Astrocyte (in vitro differentiated cells and primary cell): ENCODE measurements around the gene LAMTOR5. TPM values are rescaled to one million over a fixed set of nuclear protein-coding genes. Genes with fewer than 3 reads are reported as not detected.

Experiments used
- DNase-seq: peaks from one replicate; pipeline ENCODE4 v3.0.0-alpha.2; 2010; ENCODE audit warnings: low read depth
- FAIRE-seq: peaks from 2 replicates; lab custom pipeline; 2011; peaks lifted over from hg19 to GRCh38; lab: Jason Lieb, UNC
- H2AFZ ChIP-seq: 2 replicates; pipeline ENCODE4 v1.6.0; 2012; ENCODE audit warnings: low read depth, low read length, inconsistent platforms
- H3K27ac ChIP-seq: 2 replicates; pipeline ENCODE4 v1.5.1; 2011; ENCODE audit warnings: low read depth, low read length, inconsistent platforms
- H3K27me3 ChIP-seq: 2 replicates; pipeline ENCODE4 v1.6.0; 2011; ENCODE audit warnings: low read length, inconsistent platforms; ENCODE audit not compliant: insufficient read depth
- H3K36me3 ChIP-seq: 2 replicates; pipeline ENCODE4 v1.5.1; 2011; ENCODE audit warnings: low read length, inconsistent platforms; ENCODE audit not compliant: insufficient read depth
- H3K4me1 ChIP-seq: 2 replicates; pipeline ENCODE4 v1.5.1; 2011; ENCODE audit warnings: low read length, inconsistent platforms; ENCODE audit not compliant: insufficient read depth
- H3K4me2 ChIP-seq: 2 replicates; pipeline ENCODE4 v1.6.0; 2012; ENCODE audit warnings: low read length, inconsistent platforms
- H3K4me3 ChIP-seq: 2 replicates; pipeline ENCODE4 v1.5.1; 2011; ENCODE audit warnings: low read depth, mild to moderate bottlenecking, low read length, inconsistent platforms; ENCODE audit not compliant: insufficient read depth
- H3K79me2 ChIP-seq: 2 replicates; pipeline ENCODE4 v1.6.0; 2012; ENCODE audit warnings: mild to moderate bottlenecking, low read length, inconsistent platforms; ENCODE audit not compliant: insufficient read depth
- H3K9ac ChIP-seq: 2 replicates; pipeline ENCODE4 v1.6.0; 2012; ENCODE audit warnings: mild to moderate bottlenecking, low read length, inconsistent platforms
- H3K9me3 ChIP-seq: 2 replicates; pipeline ENCODE4 v1.5.1; 2012; ENCODE audit warnings: low read depth, mild to moderate bottlenecking, low read length, inconsistent platforms; ENCODE audit not compliant: insufficient read depth
- H4K20me1 ChIP-seq: 2 replicates; pipeline ENCODE4 v1.6.0; 2012; ENCODE audit warnings: low read length, inconsistent platforms; ENCODE audit not compliant: insufficient read depth
- H3K27ac Mint-ChIP-seq: one replicate; pipeline ENCODE4 v1.8.0; 2021; ENCODE audit warnings: mild to moderate bottlenecking, mixed read lengths; ENCODE audit not compliant: unreplicated experiment
- H3K27me3 Mint-ChIP-seq: one replicate; pipeline ENCODE4 v1.8.0; 2021; ENCODE audit warnings: low read depth, mixed read lengths; ENCODE audit not compliant: unreplicated experiment
- H3K36me3 Mint-ChIP-seq: one replicate; pipeline ENCODE4 v1.8.0; 2021; ENCODE audit warnings: low read depth, mixed read lengths; ENCODE audit not compliant: unreplicated experiment
- H3K4me1 Mint-ChIP-seq: one replicate; pipeline ENCODE4 v1.8.0; 2021; ENCODE audit warnings: low read depth, mixed read lengths; ENCODE audit not compliant: unreplicated experiment
- H3K4me3 Mint-ChIP-seq: one replicate; pipeline ENCODE4 v1.8.0; 2021; ENCODE audit warnings: mild to moderate bottlenecking, moderate library complexity, mixed read lengths; ENCODE audit not compliant: unreplicated experiment
- H3K9me3 Mint-ChIP-seq: one replicate; pipeline ENCODE4 v1.8.0; 2021; ENCODE audit warnings: mild to moderate bottlenecking, mixed read lengths; ENCODE audit not compliant: unreplicated experiment
- CTCF ChIP-seq: IDR thresholded peaks from 2 replicates; pipeline ENCODE4 v1.5.1; 2011; ENCODE audit warnings: low read depth, mild to moderate bottlenecking, inconsistent platforms, low read length, moderate library complexity; ENCODE audit not compliant: insufficient read depth
- EZH2 ChIP-seq: IDR thresholded peaks from 2 replicates; pipeline ENCODE4 v1.6.1; 2012; ENCODE audit warnings: mild to moderate bottlenecking, low read length, inconsistent platforms; ENCODE audit not compliant: insufficient read depth
- total RNA-seq: library from RNA; stranded (reverse); gene quantifications from 2 replicates; pipeline ENCODE4 v1.2.1, GENCODE V29; 2021

LAMTOR5 gene
- total RNA-seq, 1 donor from 2014 or later, result 126 TPM

DNA sequence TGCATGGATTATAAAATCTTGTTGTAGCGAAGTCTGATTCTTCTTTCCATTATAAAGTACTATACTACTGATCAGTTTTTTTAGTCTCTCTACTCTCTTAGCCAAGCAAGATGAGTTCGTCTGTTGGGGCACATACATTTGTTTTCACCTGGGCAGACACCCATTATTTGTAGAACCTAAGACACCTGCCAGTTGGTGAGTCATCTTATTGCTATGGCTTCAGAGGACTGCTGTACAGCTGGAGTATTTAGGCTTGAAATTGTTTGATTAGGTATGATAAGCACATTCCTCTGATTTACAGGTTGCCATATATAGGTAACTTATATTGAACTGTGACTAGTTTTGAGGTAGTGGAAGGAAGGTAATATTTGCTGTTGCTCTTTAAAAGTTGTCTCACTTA is 51.1 kb downstream of the LAMTOR5 start:
- H3K4me3 ChIP-seq, result no peak overlapping the region

DNA sequence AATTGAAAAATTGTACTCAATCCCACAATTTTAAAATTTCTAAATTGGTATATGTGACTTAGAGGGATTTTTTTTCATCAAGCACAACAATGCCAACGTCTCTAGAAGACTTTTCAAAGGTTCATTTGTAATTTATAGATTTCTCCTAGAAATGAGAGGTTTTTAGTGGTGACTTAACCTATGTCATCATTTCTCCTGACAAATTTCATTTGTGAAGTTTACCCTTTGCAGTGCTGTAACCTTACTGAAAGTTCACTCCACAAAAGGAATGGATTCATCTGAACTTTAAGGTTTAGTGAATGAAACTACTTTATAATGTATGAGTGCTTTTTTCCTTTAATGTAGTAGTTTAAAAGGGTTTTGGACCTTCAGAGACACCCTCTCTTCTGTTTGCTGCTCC is 52.2 kb downstream of the LAMTOR5 start:
- DNase-seq (no peak), FAIRE-seq (no peak)
- H3K9me3 Mint-ChIP-seq, result no peaks in the 10 kb centered on the region
- Histone ChIP-seq H3K9ac (no peak overlapping the region), H3K4me1 (no peaks in the 10 kb centered on the region), H3K4me3 (no peak overlapping the region), H4K20me1 (peaks cover 32% of the 10 kb centered on the region), H3K9me3 (no peaks in the 10 kb centered on the region), H3K4me2 (no peak overlapping the region), H3K79me2 (peaks cover 92% of the 10 kb centered on the region), H3K27ac (no peak overlapping the region), H3K36me3 (peaks cover 7% of the 10 kb centered on the region), H2AFZ (no peak overlapping the region), H3K27me3 (no peaks in the 10 kb centered on the region)
- no peaks in the 10 kb centered on the region for H3K27me3 Mint-ChIP-seq
- H3K27ac Mint-ChIP-seq, result no peak overlapping the region
- TF ChIP-seq EZH2 (no peak), CTCF (no peak)
- H3K4me1 Mint-ChIP-seq, result peaks cover 5% of the 10 kb centered on the region
- H3K36me3 Mint-ChIP-seq, result no peaks in the 10 kb centered on the region
- no peak overlapping the region for H3K4me3 Mint-ChIP-seq

More for the DNA sequence above, 51.1 kb downstream of the LAMTOR5 start:
- no peaks in the 10 kb centered on the region for H3K4me1 ChIP-seq
- H3K9ac ChIP-seq, result no peak overlapping the region
- H3K9me3 ChIP-seq, result no peaks in the 10 kb centered on the region
- H3K36me3 Mint-ChIP-seq, result no peaks in the 10 kb centered on the region
- peaks cover 89% of the 10 kb centered on the region for H3K79me2 ChIP-seq
- TF ChIP-seq CTCF, result no peak
- no peak overlapping the region for H2AFZ ChIP-seq
- H3K9me3 Mint-ChIP-seq, result no peaks in the 10 kb centered on the region
- H3K27ac ChIP-seq, result no peak overlapping the region
- no peak overlapping the region for H3K4me2 ChIP-seq
- DNase-seq, result no peak
- no peak overlapping the region for H3K4me3 Mint-ChIP-seq
- peaks cover 26% of the 10 kb centered on the region for H4K20me1 ChIP-seq
- H3K4me1 Mint-ChIP-seq, result peaks cover 5% of the 10 kb centered on the region
- no peak for FAIRE-seq
- no peak overlapping the region for H3K27ac Mint-ChIP-seq
- no peaks in the 10 kb centered on the region for H3K27me3 Mint-ChIP-seq
- no peaks in the 10 kb centered on the region for H3K27me3 ChIP-seq
- H3K36me3 ChIP-seq, result peaks cover 7% of the 10 kb centered on the region

Other genes with a start within 250 kb of the LAMTOR5 start
- 2.6 and 3.1 TPM in 2 replicates for gene KCNC4, start 197.4 kb downstream of the LAMTOR5 start, total RNA-seq
- 20.4 and 21.1 TPM in 2 replicates for gene RBM15, start 68.3 kb downstream of the LAMTOR5 start, total RNA-seq
- gene SLC16A4, start 16.7 kb downstream of the LAMTOR5 start, total RNA-seq, result 14.1 and 14.8 TPM in 2 replicates
- gene PROK1, start 43.5 kb upstream of the LAMTOR5 start, total RNA-seq, result not detected in 2 replicates
- not detected in 2 replicates for gene KCNA10, start 111.5 kb upstream of the LAMTOR5 start, total RNA-seq
- 0.57 and 1.0 TPM in 2 replicates for gene KCNA2, start 198.7 kb upstream of the LAMTOR5 start, total RNA-seq